HUES6 (cell line): Measurements from ENCODE around the gene PLEKHA6.

Experiments used
- H3K27ac ChIP-seq: 2 replicates; pipeline ENCODE4 v1.7.0; 2013; ENCODE audit warnings: low read depth, mild to moderate bottlenecking, low read length, inconsistent platforms
- H3K27me3 ChIP-seq: 2 replicates; pipeline ENCODE4 v1.6.1; 2013; ENCODE audit warnings: low read length; ENCODE audit not compliant: control insufficient read depth, insufficient read depth
- H3K36me3 ChIP-seq: 2 replicates; pipeline ENCODE4 v1.6.1; 2013; ENCODE audit warnings: low read length; ENCODE audit not compliant: control insufficient read depth, insufficient read depth
- H3K4me1 ChIP-seq: 2 replicates; pipeline ENCODE4 v1.6.1; 2013; ENCODE audit warnings: low read length; ENCODE audit not compliant: control insufficient read depth, insufficient read depth
- H3K4me3 ChIP-seq: 2 replicates; pipeline ENCODE4 v1.5.1; 2013; ENCODE audit warnings: low read depth, low read length
- H3K9ac ChIP-seq: one replicate; pipeline ENCODE4 v1.6.1; 2013; ENCODE audit warnings: mild to moderate bottlenecking, low read length
- H3K9me3 ChIP-seq: 2 replicates; pipeline ENCODE4 v1.6.1; 2013; ENCODE audit warnings: low read depth, low read length; ENCODE audit not compliant: control insufficient read depth, insufficient read depth

The PLEKHA6 gene

DNA sequence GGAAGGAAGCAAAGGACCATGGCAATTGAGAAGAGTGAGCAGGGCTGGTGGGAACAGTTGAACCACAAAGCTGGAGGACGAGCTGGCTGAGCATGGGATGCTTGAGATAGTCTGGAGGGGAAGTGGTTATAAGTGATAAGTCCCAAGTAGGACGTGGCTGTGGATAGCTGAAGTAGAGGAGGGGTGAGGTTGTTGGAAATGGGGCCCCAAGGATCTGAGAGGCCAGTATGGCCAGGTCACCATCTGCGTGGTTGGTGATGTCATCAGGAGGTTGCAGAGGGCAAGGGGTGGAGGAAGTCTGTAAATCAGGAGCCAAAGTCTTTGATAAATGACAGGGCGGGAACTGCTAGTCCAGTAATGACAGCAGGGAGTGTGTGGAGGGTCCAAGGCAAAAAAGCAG, 182.6 kb downstream of the PLEKHA6 start:
- H3K27ac ChIP-seq: no peak overlapping the region
- no peaks in the 10 kb centered on the region for H3K36me3 ChIP-seq
- H3K9me3 ChIP-seq: peaks cover 9% of the 10 kb centered on the region; the same call in 1 of the 2 replicates
- no peaks in the 10 kb centered on the region for H3K4me1 ChIP-seq
- no peak overlapping the region for H3K4me3 ChIP-seq
- H3K27me3 ChIP-seq: peaks cover 32% of the 10 kb centered on the region; the same call in 1 of the 2 replicates
- H3K9ac ChIP-seq: no peak overlapping the region

GRCh38 chr1:204176049-204176448, 183.7 kb downstream of the PLEKHA6 start:
- H3K4me3 ChIP-seq: no peak overlapping the region
- H3K4me1 ChIP-seq: no peaks in the 10 kb centered on the region

DNA sequence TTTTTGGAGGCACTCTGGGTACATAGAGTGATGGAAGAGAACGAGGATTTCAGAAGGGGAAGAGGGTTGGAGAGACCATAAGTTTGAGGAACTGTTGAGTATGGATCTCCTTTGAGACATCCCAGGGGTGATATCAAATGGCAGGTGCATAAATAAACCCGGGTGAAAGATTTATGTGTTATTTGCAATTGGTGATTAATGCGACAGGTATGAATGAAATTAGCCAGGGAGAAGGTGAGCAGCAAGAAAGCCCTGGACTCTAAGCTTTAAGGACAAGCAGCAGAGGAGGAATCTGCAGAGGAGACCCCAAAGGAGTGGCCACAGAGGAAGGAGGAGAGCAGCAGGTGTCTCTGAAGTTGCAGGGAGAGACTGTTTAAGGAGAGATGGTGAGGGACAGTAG, 184.8 kb downstream of the PLEKHA6 start:
- Histone ChIP-seq H3K4me3 (no peak overlapping the region), H3K27me3 (peaks cover 32% of the 10 kb centered on the region; the same call in 1 of the 2 replicates), H3K9me3 (peaks cover 22% of the 10 kb centered on the region), H3K27ac (no peak overlapping the region), H3K4me1 (no peaks in the 10 kb centered on the region), H3K36me3 (no peaks in the 10 kb centered on the region), H3K9ac (no peak overlapping the region)

More at GRCh38 chr1:204176049-204176448, 183.7 kb downstream of the PLEKHA6 start:
- Histone ChIP-seq H3K27me3 (peaks cover 32% of the 10 kb centered on the region; the same call in 1 of the 2 replicates), H3K9ac (no peak overlapping the region), H3K27ac (no peak overlapping the region), H3K36me3 (no peaks in the 10 kb centered on the region), H3K9me3 (peaks cover 15% of the 10 kb centered on the region)

GRCh38 chr1:204172404-204173029, 187.2 kb downstream of the PLEKHA6 start:
- Histone ChIP-seq H3K27ac (no peak overlapping the region), H3K9ac (no peak overlapping the region), H3K36me3 (no peaks in the 10 kb centered on the region), H3K27me3 (peaks cover 24% of the 10 kb centered on the region; the same call in 1 of the 2 replicates), H3K4me1 (no peaks in the 10 kb centered on the region), H3K4me3 (no peak overlapping the region), H3K9me3 (peaks cover 39% of the 10 kb centered on the region)

DNA sequence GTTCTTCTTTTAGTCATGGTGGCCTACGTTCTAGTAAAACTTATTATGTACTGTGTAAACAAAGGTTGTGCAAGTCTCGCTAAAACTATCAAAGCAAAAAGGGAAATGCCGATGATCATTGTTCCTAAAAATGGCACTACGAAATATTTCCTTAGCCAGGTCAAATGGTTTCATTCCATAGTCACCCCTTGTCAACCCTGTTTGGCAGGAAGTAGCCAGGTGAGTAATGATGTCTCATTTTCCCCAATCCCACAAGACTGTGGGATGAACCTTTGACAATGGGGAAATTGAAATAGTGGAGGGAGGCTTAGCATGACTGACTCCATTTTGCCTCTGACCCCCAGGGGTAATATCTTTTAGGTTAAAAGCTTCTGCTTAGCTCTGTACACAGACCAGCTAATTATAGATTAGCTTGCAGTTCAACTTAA, 188.0 kb downstream of the PLEKHA6 start:
- H3K9ac ChIP-seq: no peak overlapping the region
- H3K27me3 ChIP-seq: peaks cover 17% of the 10 kb centered on the region; the same call in 1 of the 2 replicates
- H3K36me3 ChIP-seq: no peaks in the 10 kb centered on the region
- no peaks in the 10 kb centered on the region for H3K4me1 ChIP-seq
- no peak overlapping the region for H3K4me3 ChIP-seq
- H3K27ac ChIP-seq: no peak overlapping the region
- H3K9me3 ChIP-seq: peaks cover 44% of the 10 kb centered on the region

DNA sequence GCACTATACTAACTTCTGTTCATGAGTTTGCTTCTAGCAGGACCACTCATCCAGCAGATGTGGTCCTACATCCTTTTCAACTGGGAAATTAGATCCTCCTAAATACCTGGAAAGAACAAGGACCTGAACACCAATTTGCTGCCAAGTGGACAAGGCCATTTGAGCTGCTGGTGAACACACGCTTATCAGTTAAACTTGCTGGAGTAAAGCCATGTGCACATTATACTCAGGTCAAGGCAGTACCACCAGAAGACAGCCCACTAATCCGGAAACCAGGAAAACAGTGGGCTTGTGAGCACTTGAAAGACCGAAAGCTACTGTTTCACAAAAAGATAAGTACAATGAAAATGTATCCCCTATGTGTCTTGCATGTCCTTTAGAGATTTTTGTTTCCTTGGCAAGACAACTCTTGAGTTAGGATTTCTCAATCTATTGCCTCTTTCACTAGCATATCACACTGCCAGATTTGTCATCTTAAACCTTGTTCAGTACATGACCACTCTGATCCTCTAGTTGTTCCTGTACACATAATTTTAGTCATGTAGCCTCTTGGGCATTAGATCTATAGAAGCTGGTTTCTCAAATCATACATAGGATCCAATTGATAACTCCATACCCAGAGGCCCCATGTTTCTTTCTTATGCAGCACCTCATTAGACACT, 189.1 kb downstream of the PLEKHA6 start:
- no peaks in the 10 kb centered on the region for H3K36me3 ChIP-seq
- H3K4me3 ChIP-seq: no peak overlapping the region
- H3K9me3 ChIP-seq: peaks cover 44% of the 10 kb centered on the region
- H3K4me1 ChIP-seq: no peaks in the 10 kb centered on the region
- no peak overlapping the region for H3K27ac ChIP-seq
- no peak overlapping the region for H3K9ac ChIP-seq
- peaks cover 7% of the 10 kb centered on the region; the same call in 1 of the 2 replicates for H3K27me3 ChIP-seq

DNA sequence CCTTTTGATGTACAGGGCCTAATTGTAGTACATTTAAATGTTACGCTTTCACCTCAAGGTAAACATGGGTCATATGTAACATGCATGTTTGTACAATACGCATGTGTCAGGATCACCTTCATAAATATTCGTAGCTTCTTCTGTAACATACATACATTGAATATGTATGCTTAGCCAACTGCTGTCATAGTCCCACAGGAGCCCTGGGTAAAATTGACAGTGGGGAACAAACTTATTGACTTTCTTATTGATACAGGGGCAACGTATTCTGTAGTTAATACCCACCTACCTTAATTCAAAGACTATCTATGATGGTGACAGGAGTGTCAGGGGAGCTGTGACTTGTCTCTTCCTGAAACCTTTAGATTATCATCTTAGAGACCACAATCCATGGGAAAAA, 189.9 kb downstream of the PLEKHA6 start:
- Histone ChIP-seq H3K27me3 (no peaks in the 10 kb centered on the region), H3K27ac (no peak overlapping the region), H3K36me3 (no peaks in the 10 kb centered on the region), H3K9ac (no peak overlapping the region), H3K9me3 (peaks cover 44% of the 10 kb centered on the region), H3K4me3 (no peak overlapping the region), H3K4me1 (no peaks in the 10 kb centered on the region)
